ENCODE data around the gene ABI3.
"Not testable (repeated sequence)": the region's sequence is repeated elsewhere in the genome, so short reads cannot be mapped to it uniquely, and the experiment has no call there.

Gene ABI3

GRCh38 chr17:49210158-49211029 lies at the start of gene ABI3, which contains the start of gene GNGT2:
ABI3 (plus strand) TSS chr17:49210707; CDS start chr17:49210725, 18 bp downstream.
GNGT2 (minus strand) TSS chr17:49210574; CDS start chr17:49207422, 3,152 bp downstream.
- no peak for DNase-seq

GRCh38 chr17:49162866-49163265 lies 47.6 kb upstream of the ABI3 start:
- H3K27me3 ChIP-seq = peaks cover 0 to 47% of the 10 kb centered on the region in 2 donors
- no peaks in the 10 kb centered on the region for H3K36me3 ChIP-seq
- TF ChIP-seq, protein P1, sequence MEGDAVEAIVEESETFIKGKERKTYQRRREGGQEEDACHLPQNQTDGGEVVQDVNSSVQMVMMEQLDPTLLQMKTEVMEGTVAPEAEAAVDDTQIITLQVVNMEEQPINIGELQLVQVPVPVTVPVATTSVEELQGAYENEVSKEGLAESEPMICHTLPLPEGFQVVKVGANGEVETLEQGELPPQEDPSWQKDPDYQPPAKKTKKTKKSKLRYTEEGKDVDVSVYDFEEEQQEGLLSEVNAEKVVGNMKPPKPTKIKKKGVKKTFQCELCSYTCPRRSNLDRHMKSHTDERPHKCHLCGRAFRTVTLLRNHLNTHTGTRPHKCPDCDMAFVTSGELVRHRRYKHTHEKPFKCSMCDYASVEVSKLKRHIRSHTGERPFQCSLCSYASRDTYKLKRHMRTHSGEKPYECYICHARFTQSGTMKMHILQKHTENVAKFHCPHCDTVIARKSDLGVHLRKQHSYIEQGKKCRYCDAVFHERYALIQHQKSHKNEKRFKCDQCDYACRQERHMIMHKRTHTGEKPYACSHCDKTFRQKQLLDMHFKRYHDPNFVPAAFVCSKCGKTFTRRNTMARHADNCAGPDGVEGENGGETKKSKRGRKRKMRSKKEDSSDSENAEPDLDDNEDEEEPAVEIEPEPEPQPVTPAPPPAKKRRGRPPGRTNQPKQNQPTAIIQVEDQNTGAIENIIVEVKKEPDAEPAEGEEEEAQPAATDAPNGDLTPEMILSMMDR (IDR thresholded peaks at IDR 0.05) = no peak
- DNase-seq = no peak
- no peaks in the 10 kb centered on the region for H3K4me1 ChIP-seq
- H3K4me3 ChIP-seq = no peak overlapping the region
- H3K9me3 ChIP-seq = no peaks in the 10 kb centered on the region
- H3K27ac ChIP-seq = no peak overlapping the region
- intact Hi-C loops (cut with DNase I; ENCODE audit: low total_unique reads) = no loop called here

More at GRCh38 chr17:49210158-49211029, at the start of gene ABI3, which contains the start of gene GNGT2:
- H3K4me1 ChIP-seq = no peaks in the 10 kb centered on the region
- intact Hi-C loops (cut with DNase I; ENCODE audit: low total_unique reads) = no loop called here
- H3K9me3 ChIP-seq = no peaks in the 10 kb centered on the region
- H3K36me3 ChIP-seq = no peaks in the 10 kb centered on the region
- H3K27me3 ChIP-seq = peaks cover 0 to 50% of the 10 kb centered on the region in 2 donors
- H3K27ac ChIP-seq = peak within 1 kb of the TSS in 1 of 2 donors; percentile 19
- peak within 1 kb of the TSS; percentile 28 to 35 for H3K4me3 ChIP-seq
- TF ChIP-seq, protein P1 (IDR thresholded peaks at IDR 0.05) = no peak

GRCh38 chr17:49165143-49165542 lies 45.4 kb upstream of the ABI3 start:
- Histone ChIP-seq H3K27me3 (peaks cover 0 to 46% of the 10 kb centered on the region in 2 donors), H3K4me1 (no peaks in the 10 kb centered on the region), H3K36me3 (no peaks in the 10 kb centered on the region), H3K27ac (no peak overlapping the region), H3K4me3 (no peak overlapping the region), H3K9me3 (no peaks in the 10 kb centered on the region)
- intact Hi-C loops (cut with DNase I; ENCODE audit: low total_unique reads) = no loop called here
- TF ChIP-seq, protein P1 (IDR thresholded peaks at IDR 0.05) = no peak
- DNase-seq = no peak

DNA sequence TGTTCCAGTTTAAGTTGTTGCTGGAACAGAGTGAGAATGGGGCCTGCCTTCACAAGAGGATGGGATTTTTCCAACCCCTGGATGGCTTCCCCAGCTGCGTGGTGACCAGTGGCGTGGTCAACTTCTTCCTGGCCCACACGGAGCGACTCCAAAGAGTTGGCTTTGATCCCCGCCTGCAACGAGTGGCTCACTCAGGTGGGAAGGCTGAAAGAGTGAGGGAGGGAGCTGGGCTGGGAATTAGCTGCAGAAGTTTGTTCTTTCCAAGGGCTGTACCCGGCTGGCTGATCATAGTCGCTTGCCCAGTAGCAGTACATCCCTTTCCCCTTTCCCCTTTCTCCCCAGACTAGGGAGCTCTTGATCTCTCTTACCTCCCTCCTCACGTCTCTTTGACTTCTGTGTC lies 41.8 kb upstream of the ABI3 start:
- intact Hi-C loops (cut with DNase I; ENCODE audit: low total_unique reads) = no loop called here
- Histone ChIP-seq H3K9me3 (no peaks in the 10 kb centered on the region), H3K27me3 (peaks cover 0 to 50% of the 10 kb centered on the region in 2 donors), H3K27ac (no peak overlapping the region), H3K36me3 (no peaks in the 10 kb centered on the region), H3K4me1 (no peaks in the 10 kb centered on the region), H3K4me3 (no peak overlapping the region)
- TF ChIP-seq, protein P1 (IDR thresholded peaks at IDR 0.05) = no peak
- no peak for DNase-seq

- DNase-seq = no peak
- Histone ChIP-seq H3K4me3 (no peak overlapping the region), H3K9me3 (peaks cover 0 to 9% (median 9%) of the 10 kb centered on the region in 3 donors), H3K27me3 (peaks cover 0 to 36% of the 10 kb centered on the region in 2 donors), H3K4me1 (no peaks in the 10 kb centered on the region), H3K36me3 (no peaks in the 10 kb centered on the region), H3K27ac (no peak overlapping the region)
- TF ChIP-seq, protein P1 (IDR thresholded peaks at IDR 0.05) = no peak
- intact Hi-C loops (cut with DNase I; ENCODE audit: low total_unique reads) = no loop called here
These were observed 40.3 kb upstream of the ABI3 start for GRCh38 chr17:49170216-49170615.

- Histone ChIP-seq H3K27me3 (peaks cover 0 to 34% of the 10 kb centered on the region in 2 donors), H3K9me3 (peaks cover 4 to 14% (median 14%) of the 10 kb centered on the region in 3 donors)
- intact Hi-C loops (cut with DNase I; ENCODE audit: low total_unique reads) = not testable (repeated sequence)
These were observed 39.8 kb upstream of the ABI3 start for GRCh38 chr17:49170711-49171110.

DNA sequence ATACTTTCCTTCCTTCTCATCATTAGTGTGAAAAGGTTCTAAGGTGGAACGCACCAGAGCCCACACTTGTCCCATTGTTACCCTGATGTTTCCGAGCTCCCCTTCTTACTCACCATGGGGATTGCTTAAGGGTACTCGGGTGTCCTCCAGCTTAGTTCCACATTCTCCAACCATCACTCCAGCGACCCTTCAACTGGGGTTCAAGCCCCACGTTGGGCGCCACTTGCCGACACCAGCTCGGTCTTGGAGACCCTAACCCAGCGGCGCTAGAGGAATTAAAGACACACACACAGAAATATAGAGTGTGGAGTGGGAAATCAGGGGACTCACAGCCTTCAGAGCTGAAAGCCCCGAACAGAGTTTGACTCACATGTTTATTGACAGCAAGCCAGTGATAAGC lies 34.5 kb upstream of the ABI3 start:
- H3K4me3 ChIP-seq; H3K4me1 ChIP-seq; DNase-seq; H3K27ac ChIP-seq; intact Hi-C loops (cut with DNase I; ENCODE audit: low total_unique reads); H3K36me3 ChIP-seq: not testable (repeated sequence)
- Histone ChIP-seq H3K9me3 (peaks cover 4 to 32% (median 22%) of the 10 kb centered on the region in 3 donors), H3K27me3 (peaks cover 0 to 10% of the 10 kb centered on the region in 2 donors)

More at GRCh38 chr17:49170711-49171110, 39.8 kb upstream of the ABI3 start:
- not testable (repeated sequence) for H3K4me1 ChIP-seq, H3K4me3 ChIP-seq, H3K36me3 ChIP-seq, H3K27ac ChIP-seq, DNase-seq
